Glutamatergic neuron (in vitro differentiated cells): ENCODE results near the gene PMP22. TPM values are rescaled to one million over a fixed set of nuclear protein-coding genes. Genes with fewer than 3 reads are reported as not detected.

ENCODE experiments used
- DNase-seq: peaks from one replicate; pipeline ENCODE4 v3.0.0; 2022
- H3K27ac Mint-ChIP-seq: one replicate; pipeline ENCODE4 v1.8.0; 2020; ENCODE audit warnings: mild to moderate bottlenecking, mixed read lengths, inconsistent platforms; ENCODE audit not compliant: unreplicated experiment
- H3K27me3 Mint-ChIP-seq: one replicate; pipeline ENCODE4 v1.8.0; 2020; ENCODE audit warnings: mild to moderate bottlenecking, moderate library complexity, mixed read lengths, inconsistent platforms; ENCODE audit not compliant: unreplicated experiment
- H3K36me3 Mint-ChIP-seq: one replicate; pipeline ENCODE4 v1.8.0; 2020; ENCODE audit warnings: mild to moderate bottlenecking, mixed read lengths, inconsistent platforms; ENCODE audit not compliant: unreplicated experiment
- H3K4me1 Mint-ChIP-seq: one replicate; pipeline ENCODE4 v1.8.0; 2020; ENCODE audit warnings: mild to moderate bottlenecking, low read depth, mixed read lengths, inconsistent platforms; ENCODE audit not compliant: unreplicated experiment
- H3K4me3 Mint-ChIP-seq: one replicate; pipeline ENCODE4 v1.8.0; 2020; ENCODE audit warnings: mild to moderate bottlenecking, mixed read lengths, inconsistent platforms; ENCODE audit not compliant: unreplicated experiment
- H3K9me3 Mint-ChIP-seq: one replicate; pipeline ENCODE4 v1.8.0; 2020; ENCODE audit warnings: mild to moderate bottlenecking, moderate library complexity, mixed read lengths, inconsistent platforms; ENCODE audit not compliant: unreplicated experiment
- total RNA-seq: library from RNA; stranded (reverse); fragmentation: NEBNext Ultra II Directional; extraction: Animal tissue kit (Norgen Biotek cat#: 25700); gene quantifications from one replicate; pipeline ENCODE4 v1.2.1, GENCODE V29; 2021; ENCODE audit not compliant: unreplicated experiment
- TF ChIP-seq, protein P1 (sequence below): fragments of 200-600 bp; sonication (generic); IDR thresholded peaks from one replicate; pipeline ENCODE4 v1.5.0; 2021; ENCODE audit not compliant: partially characterized antibody, unreplicated experiment

The PMP22 gene
- total RNA-seq, 1 donor from 2014 or later = 0.56 TPM

- no peaks in the 10 kb centered on the region for H3K27me3 Mint-ChIP-seq
- H3K27ac Mint-ChIP-seq = no peak overlapping the region
- no peaks in the 10 kb centered on the region for H3K9me3 Mint-ChIP-seq
- no peak for DNase-seq
- H3K36me3 Mint-ChIP-seq = no peaks in the 10 kb centered on the region
- no peaks in the 10 kb centered on the region for H3K4me1 Mint-ChIP-seq
- TF ChIP-seq, protein P1, sequence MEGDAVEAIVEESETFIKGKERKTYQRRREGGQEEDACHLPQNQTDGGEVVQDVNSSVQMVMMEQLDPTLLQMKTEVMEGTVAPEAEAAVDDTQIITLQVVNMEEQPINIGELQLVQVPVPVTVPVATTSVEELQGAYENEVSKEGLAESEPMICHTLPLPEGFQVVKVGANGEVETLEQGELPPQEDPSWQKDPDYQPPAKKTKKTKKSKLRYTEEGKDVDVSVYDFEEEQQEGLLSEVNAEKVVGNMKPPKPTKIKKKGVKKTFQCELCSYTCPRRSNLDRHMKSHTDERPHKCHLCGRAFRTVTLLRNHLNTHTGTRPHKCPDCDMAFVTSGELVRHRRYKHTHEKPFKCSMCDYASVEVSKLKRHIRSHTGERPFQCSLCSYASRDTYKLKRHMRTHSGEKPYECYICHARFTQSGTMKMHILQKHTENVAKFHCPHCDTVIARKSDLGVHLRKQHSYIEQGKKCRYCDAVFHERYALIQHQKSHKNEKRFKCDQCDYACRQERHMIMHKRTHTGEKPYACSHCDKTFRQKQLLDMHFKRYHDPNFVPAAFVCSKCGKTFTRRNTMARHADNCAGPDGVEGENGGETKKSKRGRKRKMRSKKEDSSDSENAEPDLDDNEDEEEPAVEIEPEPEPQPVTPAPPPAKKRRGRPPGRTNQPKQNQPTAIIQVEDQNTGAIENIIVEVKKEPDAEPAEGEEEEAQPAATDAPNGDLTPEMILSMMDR = no peak
- H3K4me3 Mint-ChIP-seq = no peak overlapping the region
These were observed 14.8 kb downstream of the PMP22 start for GRCh38 chr17:15250135-15250860.

DNA sequence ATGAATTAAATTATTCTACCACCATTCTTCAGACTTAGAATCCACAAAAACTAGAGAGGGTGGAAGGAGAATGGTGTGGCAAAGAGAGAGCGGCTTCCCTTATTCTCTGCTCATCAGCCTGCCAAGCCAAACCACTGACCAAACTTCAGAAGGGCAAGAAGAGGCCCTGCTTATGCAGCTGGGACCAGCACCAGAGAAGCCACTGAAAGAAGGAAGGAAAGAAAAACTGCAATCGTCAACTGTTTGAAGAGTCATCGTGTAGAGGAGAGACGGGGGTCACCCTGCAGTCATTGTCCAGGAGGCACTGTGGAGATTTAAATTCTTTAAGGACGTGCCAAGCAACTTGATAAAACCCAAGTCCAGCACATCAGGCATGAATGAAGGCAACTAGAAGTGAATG lies 15.6 kb downstream of the PMP22 start:
- no peak for DNase-seq
- H3K4me1 Mint-ChIP-seq = no peaks in the 10 kb centered on the region
- H3K27ac Mint-ChIP-seq = no peak overlapping the region
- no peaks in the 10 kb centered on the region for H3K27me3 Mint-ChIP-seq
- no peaks in the 10 kb centered on the region for H3K36me3 Mint-ChIP-seq
- no peak overlapping the region for H3K4me3 Mint-ChIP-seq
- TF ChIP-seq, protein P1 = no peak
- no peaks in the 10 kb centered on the region for H3K9me3 Mint-ChIP-seq

GRCh38 chr17:15247891-15248529 lies 17.1 kb downstream of the PMP22 start:
- no peak overlapping the region for H3K27ac Mint-ChIP-seq
- no peaks in the 10 kb centered on the region for H3K27me3 Mint-ChIP-seq
- no peaks in the 10 kb centered on the region for H3K36me3 Mint-ChIP-seq
- TF ChIP-seq, protein P1 = peak; percentile 18
- H3K4me1 Mint-ChIP-seq = no peaks in the 10 kb centered on the region
- H3K4me3 Mint-ChIP-seq = no peak overlapping the region
- no peak for DNase-seq
- no peaks in the 10 kb centered on the region for H3K9me3 Mint-ChIP-seq

- Mint-ChIP-seq H3K4me1 (no peaks in the 10 kb centered on the region), H3K9me3 (peaks cover 2% of the 10 kb centered on the region), H3K27me3 (no peaks in the 10 kb centered on the region), H3K27ac (no peak overlapping the region), H3K4me3 (no peak overlapping the region), H3K36me3 (no peaks in the 10 kb centered on the region)
- no peak for DNase-seq
- TF ChIP-seq, protein P1 = no peak
These were observed 20.1 kb downstream of the PMP22 start for GRCh38 chr17:15245054-15245453.

DNA sequence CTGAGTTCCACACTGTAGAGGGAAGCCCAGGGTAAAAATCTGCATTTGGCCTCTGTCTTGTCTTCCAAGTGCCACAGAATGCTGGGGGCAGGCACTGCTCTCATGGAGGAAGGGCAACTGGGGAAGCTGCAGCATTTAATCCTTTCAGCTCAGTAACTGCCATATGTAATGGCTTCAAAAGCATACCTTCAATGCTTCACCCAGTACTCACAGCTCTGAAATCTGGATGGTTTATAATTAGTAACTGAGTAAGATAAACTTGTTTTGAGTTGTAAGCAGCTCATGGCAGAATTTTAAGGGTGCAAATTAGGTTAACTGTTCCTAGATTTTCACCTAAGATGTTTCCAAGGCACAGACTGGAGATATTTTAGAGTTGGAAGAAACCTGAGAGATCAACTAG lies 24.5 kb downstream of the PMP22 start:
- Mint-ChIP-seq H3K27ac (no peak overlapping the region), H3K27me3 (no peaks in the 10 kb centered on the region), H3K36me3 (no peaks in the 10 kb centered on the region), H3K4me3 (no peak overlapping the region), H3K9me3 (peaks cover 2% of the 10 kb centered on the region), H3K4me1 (no peaks in the 10 kb centered on the region)
- DNase-seq = no peak
- TF ChIP-seq, protein P1 = no peak
